ENCODE results near the gene DTNB. TPM values are rescaled to one million over a fixed set of nuclear protein-coding genes. Genes with fewer than 3 reads are reported as not detected.

DTNB gene
- total and polyA plus RNA-seq, 2 donors (not counting 3 experiments of a cell fraction or from before 2014, with no cell fraction given) = 11.5 to 17.0 TPM

- Histone ChIP-seq H4K20me1 (replicated peaks; ENCODE audit: control insufficient read depth, extremely low read depth, insufficient read depth, low read length) (no peaks in the 10 kb centered on the region), H3K9ac (replicated peaks; ENCODE audit: extremely low read depth, insufficient read depth, low read length) (no peak overlapping the region), H3K4me1 (ENCODE audit: control insufficient read depth, extremely low read depth, insufficient read depth, low read length) (no peaks in the 10 kb centered on the region), H3K36me3 (ENCODE audit: control insufficient read depth in 2 of 2, extremely low read depth in 1 of 2, insufficient read depth in 2 of 2, low read length in 2 of 2) (no peaks in the 10 kb centered on the region), H3K27ac (ENCODE audit: insufficient read depth, low read depth, low read length) (no peak overlapping the region), H3K4me3 (replicated peaks in 1 of 3; ENCODE audit: insufficient read depth in 1 of 3, low read depth in 1 of 3, low read length in 3 of 3) (no peak overlapping the region), H3K4me2 (ENCODE audit: insufficient read depth, low read length) (no peak overlapping the region), H3K9me3 (replicated peaks; ENCODE audit: control insufficient read depth, insufficient read depth, low read length) (no peaks in the 10 kb centered on the region), H3K9me1 (replicated peaks; ENCODE audit: control insufficient read depth, extremely low read depth, insufficient read depth, low read length) (no peaks in the 10 kb centered on the region), H3K27me3 (ENCODE audit: control insufficient read depth in 2 of 2, insufficient read depth in 2 of 2, low read length in 2 of 2) (no peaks in the 10 kb centered on the region), H2AFZ (ENCODE audit: low read depth, low read length) (no peak overlapping the region), H3K79me2 (ENCODE audit: control insufficient read depth, insufficient read depth, low read length) (no peaks in the 10 kb centered on the region)
- no peak for FAIRE-seq
- dilution Hi-C loops (cut with MboI; ENCODE audit: extremely low pct_ligation_motif_present, low sequenced_read_pairs) = no loop called here
- TF ChIP-seq FOS (IDR thresholded peaks at IDR 0.05; ENCODE audit: borderline replicate concordance, insufficient read depth, low read length) = no peak
- TF ChIP-seq POLR2A (IDR thresholded peaks at IDR 0.05; ENCODE audit: low read depth, low read length) = no peak
- TF ChIP-seq MAX (IDR thresholded peaks at IDR 0.05; ENCODE audit: insufficient read depth, insufficient read length) = no peak
- TF ChIP-seq EZH2 (IDR thresholded peaks at IDR 0.05; ENCODE audit: borderline replicate concordance, low read depth, low read length, severe bottlenecking) = no peak
- no peak for TF ChIP-seq POLR2AphosphoS5 (IDR thresholded peaks at IDR 0.05; ENCODE audit: insufficient read depth, low read depth, low read length)
- TF ChIP-seq GATA2 (IDR thresholded peaks at IDR 0.05; ENCODE audit: insufficient read depth, insufficient read length, low read depth, low read length) = no peak
- no peak for TF ChIP-seq MYC (IDR thresholded peaks at IDR 0.05; ENCODE audit: low read depth, low read length)
- TF ChIP-seq JUN (IDR thresholded peaks at IDR 0.05; ENCODE audit: borderline replicate concordance, insufficient read depth, insufficient read length, low read depth) = no peak
- no peak for TF ChIP-seq CTCF (IDR thresholded peaks at IDR 0.05; ENCODE audit: extremely low read depth in 1 of 2, insufficient read depth in 1 of 2, low read depth in 1 of 2, low read length in 2 of 2)
- DNase-seq (ENCODE audit: low read depth, low spot score) = no peak
- no TSS peak for BruUV-seq (replicated peaks)
- CTCF ChIA-PET = interaction anchor here (0.8 to 2.6 kb wide), 5 partner anchors 9 to 40 kb away, joined by 3 to 16 read pairs (median 6); no protein-coding TSS in a partner anchor
- POLR2A ChIA-PET = interaction anchor here (0.5 kb wide), 1 partner anchor 45 kb away, joined by 3 read pairs; no protein-coding TSS in a partner anchor
- intact Hi-C loops (cut with micrococcal nuclease) = no loop called here
These were observed 48.7 kb downstream of the DTNB start for GRCh38 chr2:25624635-25625034.
